HPDE6-E6E7 (cell line): Measurements from ENCODE around the gene TBXAS1.

Experiments
- DNase-seq: peaks from one replicate; pipeline ENCODE4 v3.0.0; 2011; ENCODE audit warnings: missing footprints; ENCODE audit errors: extremely low spot score

The TBXAS1 gene

DNA sequence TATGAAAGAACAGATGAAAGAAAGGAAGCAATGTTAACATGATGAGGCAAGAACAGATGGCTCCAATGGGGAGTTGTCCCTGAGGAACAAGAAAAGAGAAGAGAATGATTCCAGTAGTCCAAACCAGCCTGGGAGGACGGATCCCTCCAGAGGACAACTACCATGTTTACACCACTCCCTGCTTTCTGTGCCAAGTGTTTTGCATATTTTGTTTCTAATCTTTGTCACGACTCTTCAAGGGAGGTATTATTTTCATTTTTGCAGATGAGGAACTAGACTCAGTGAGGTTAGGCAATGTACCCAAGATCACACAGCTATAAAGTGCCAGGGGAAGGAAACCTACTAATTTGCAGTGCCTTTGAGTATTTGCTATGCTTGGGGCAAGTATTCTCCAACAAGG lies 117.5 kb downstream of the TBXAS1 start:
- no peak for DNase-seq

DNA sequence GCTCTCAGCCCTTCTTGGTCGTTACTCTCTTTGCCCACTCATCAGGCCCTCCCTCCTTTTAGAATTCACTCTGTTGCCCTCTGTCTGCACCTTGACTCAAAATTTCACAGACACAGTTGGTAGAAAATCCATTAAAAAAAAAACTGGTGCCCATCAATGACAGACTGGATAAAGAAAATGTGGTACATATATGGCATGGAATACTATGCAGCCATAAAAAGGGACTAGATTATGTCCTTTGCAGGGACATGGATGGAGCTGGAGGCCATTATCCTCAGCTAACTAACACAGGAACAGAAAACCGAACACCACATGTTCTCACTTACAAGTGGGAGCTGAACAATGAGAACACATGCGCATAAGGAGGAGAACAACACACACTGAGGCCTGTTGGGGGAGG lies 118.0 kb downstream of the TBXAS1 start:
- DNase-seq: no peak

GRCh38 chr7:139948167-139948566 lies 119.1 kb downstream of the TBXAS1 start:
- DNase-seq: no peak

- no peak for DNase-seq
Observed at GRCh38 chr7:139948587-139949335, 119.7 kb downstream of the TBXAS1 start.

GRCh38 chr7:139949629-139950028 lies 120.6 kb downstream of the TBXAS1 start:
- DNase-seq: no peak

DNA sequence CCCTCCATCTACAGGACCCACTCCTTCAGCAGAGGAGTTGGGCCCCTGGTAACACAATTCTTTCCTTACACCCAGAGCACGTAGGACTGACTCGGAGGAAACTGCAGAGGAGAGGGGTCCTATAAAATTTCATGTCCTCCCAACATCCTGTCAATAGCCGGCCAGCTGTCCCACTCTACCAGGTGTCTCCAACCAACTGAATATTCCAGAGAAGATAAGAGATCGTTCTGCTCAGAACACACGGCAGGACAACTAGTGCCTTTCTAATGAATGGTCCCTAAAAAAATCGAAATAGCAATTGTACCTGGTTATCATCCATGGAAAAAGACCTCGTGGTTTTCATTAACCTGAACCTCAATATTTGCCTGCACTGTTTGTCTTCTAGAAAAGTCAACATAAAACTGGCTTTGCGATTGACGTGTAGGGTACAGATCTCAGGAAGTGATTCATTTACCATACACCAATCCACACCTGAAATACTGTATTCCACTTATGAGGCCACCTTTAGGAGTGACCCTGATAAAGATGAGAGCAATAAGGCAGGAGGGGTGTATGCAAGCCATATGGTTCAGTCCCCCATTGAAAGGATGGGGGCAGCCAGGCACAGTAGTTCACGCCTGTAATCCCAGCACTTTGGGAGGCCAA lies 121.9 kb downstream of the TBXAS1 start:
- no peak for DNase-seq

- DNase-seq: no peak
Observed at GRCh38 chr7:139953229-139953628, 124.2 kb downstream of the TBXAS1 start.

DNA sequence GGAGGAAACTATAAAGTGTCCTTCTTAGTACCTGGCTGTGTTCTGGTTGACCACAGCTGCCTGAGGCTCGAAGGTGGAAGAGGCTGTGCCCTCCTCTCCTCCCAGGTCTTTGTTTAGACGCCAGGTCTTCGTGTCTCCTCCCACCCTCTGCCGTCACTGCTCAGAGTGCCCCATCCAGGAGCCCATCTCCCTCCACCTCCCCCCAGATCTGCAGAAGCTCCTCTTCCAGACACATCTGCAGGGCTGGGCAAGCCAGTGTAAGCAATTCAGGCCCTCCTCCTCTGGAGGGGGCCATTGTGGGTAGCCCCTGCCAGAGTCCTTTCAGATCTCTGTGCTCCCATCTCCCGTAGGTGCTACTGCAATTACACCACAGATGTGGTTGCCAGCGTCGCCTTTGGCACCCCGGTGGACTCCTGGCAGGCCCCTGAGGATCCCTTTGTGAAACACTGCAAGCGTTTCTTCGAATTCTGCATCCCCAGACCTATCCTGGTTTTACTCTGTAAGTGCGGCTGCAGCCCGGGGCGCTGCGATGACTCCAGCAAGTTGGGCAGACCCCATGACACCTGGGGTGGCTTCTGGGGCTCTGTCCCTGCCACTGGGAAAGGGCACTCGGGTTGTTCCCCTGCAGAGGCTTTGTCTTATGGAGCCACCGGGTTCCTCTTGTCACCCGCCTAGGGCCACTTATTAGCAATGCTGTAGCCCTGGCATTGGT lies 126.2 kb downstream of the TBXAS1 start:
- DNase-seq: no peak

- DNase-seq: no peak
Observed at GRCh38 chr7:139958599-139959284, 129.7 kb downstream of the TBXAS1 start.

DNA sequence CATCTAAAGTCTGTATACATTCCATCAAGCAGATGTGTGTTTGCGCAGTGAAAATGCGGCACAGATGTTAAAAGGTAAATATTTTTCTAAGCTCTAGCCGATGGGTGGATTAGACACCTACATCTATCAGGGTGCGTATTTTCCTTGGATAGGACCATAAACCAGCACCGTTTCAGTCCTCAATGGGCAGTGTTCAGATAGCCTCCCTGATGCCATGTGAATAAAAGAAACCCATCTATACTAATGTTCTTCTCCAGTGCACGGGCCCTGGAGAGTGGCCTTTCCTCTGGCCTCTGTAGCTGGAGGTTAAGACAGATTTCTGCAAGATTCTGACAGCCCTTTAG lies 130.2 kb downstream of the TBXAS1 start:
- DNase-seq: no peak

GRCh38 chr7:139959718-139960117 lies 130.7 kb downstream of the TBXAS1 start:
- DNase-seq: no peak

DNA sequence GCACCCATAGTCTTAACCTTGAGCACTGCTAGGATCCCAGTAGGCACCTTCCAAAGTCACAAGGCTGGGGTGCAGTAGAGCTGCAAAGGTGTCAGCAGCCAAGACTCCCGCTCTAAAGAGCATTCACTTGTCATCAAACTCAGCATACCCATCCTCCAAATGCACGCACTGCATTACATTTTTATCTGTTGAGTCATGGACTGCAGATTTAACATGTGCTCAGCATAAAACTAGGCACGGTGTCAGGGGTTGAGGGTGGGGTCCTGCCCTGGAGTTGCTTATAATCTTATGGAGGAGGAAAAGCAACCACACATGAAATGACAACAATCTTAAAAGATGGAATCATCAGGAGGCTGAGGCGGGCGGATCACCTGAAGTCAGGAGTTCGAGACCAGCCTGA lies 131.1 kb downstream of the TBXAS1 start:
- DNase-seq: no peak

DNA sequence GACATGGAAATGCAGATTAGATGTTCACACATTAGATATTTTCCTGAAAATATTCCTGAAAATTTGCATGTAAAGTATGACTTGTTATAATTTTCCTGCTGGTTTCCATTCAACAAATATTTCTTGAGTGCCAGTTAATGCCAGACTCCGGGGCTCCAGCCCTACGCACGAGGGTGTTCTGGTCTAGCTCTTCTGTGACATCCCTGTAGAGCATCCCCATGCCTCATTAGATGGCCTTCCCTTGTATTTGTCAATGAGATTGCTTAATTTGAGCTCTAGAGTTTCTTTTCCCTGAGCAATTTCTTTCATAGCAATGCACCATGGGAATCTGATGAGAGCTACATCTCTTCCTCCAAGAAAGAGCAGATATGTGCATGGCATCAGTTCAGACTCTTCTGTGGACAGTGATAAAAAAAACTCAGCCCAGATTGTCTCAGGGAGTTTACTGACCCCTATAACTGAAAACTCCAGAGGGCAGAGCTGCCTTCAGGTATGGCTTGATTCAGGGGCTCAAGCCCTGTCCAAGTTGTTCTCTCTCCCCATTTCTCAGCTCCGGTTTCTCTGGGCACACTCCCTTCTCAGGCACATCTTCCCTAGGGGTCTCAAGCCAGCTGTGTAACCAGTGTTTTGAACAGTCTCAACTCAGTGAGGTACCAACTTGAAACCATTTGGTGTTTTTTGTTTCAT lies 137.0 kb downstream of the TBXAS1 start:
- DNase-seq: no peak

- no peak for DNase-seq
Observed at GRCh38 chr7:139966949-139967348, 137.9 kb downstream of the TBXAS1 start.

DNA sequence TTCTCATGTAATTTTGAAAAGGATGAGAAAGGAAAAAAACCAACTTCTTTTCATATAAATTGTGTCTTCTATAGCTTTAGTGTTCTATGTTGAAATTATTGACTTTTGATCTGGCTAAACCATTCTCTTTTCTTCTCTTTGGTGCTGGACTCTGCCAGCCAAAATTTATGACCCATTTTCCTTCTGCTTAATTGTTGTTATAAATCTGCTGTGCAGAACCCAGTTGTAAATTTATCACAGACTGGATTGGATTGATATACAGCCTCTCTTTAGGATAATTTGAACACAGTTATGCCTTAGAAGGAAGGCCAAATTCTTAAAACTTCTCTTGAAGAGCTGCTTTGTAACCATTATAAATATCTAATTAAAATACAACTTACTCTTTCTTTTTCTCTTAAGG lies 139.9 kb downstream of the TBXAS1 start:
- DNase-seq: no peak

DNA sequence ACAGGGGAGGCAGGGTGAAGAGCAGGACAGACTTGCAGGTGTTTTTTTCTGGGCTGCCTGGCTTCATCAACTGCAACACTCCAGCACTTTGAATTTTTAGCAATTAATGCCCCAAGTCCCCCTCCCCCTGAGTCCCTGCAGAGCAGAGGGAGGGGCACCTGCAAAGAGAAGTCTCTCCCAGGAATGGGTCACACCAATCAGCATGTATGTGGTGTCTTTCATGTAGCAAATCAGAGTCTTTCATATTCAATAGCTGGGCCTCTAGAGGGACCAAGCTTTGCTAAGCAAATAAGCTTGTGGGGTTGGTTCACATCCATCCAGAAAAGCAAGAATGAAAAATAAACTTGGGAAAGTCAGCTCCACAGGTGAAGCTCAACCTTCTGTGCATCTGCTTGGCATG lies 143.0 kb downstream of the TBXAS1 start:
- no peak for DNase-seq

DNA sequence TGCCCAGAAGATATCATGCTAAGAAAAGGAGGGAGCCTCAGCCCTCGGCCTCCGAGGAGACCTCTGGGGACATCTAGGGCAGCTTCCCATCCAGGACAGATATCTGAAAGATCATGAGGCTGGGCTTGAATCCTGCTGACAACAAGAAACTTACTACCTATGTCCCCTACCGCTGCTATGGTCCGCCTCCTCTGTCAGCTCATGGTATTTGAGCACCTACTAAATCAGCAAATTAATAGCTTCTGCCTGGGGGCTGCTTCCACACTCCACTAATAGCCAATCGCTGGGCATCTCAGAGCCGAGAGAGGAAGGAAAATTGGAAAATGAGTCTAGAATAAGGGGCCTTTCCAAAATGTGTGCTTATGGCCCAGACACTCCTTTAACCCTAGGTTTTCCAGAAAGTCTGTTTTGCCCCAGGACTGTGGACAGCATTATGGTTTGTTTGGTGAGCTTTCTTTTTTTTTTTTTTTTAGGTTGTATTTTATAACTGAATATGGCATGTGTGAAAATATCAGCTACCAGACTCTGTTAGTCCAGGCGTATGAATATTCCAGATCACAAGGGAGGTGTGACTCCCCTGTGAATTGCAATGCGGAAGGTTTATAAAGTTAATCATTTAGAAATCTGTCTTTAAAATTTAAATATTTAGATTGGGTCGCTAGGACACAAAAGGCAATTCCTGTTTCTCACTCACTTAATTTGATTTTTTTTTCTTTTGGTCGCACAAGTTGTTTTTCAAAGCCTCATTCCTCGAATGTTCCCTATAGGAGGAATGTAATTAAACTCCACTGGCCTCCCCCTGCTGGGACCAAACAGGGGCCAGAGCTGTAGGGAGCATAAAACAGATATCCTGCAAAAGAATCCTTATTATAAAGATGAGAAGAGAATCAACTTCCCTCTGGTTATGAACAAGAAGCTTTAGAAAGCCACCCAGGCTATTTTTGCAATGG lies 144.3 kb downstream of the TBXAS1 start:
- no peak for DNase-seq

GRCh38 chr7:139974179-139974811 lies 145.2 kb downstream of the TBXAS1 start:
- DNase-seq: no peak

DNA sequence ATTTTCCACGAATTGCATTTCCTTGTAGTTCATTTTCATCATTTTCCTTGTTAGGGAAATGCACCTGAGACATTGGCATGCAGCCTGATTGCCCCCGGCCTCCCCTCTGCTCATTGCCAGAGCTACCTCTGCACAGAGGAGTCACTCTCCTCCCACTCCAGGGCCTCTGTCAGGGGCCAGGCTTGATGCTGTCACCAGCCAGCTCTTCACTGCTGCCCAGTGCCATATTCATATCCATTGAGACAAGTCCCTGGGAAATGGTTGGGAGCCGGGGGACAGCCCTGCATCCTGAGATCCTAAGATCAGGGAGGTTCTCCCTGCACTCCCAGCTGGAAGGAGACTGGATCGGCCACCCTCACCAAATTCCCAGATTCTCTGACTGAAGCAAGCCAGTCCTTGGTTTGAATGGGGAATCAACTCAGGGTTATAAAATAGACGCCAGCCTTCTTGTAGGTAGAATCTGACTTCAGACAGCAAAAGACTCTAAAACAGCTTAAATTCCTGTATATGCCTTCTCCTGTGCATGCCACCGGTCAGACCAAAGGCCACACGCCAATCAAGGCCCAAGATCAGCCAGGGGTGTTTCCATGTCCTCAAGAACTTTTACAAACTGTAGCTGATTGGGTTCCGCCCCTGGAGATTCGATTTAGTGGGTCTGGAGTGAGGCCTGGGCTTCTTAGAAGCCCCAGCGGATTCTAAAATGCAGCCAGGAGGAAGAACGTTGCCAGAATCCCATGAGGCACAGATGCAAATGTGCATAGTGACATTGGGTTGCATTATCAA lies 147.2 kb downstream of the TBXAS1 start:
- DNase-seq: no peak
